Ovary (tissue), 3 donors: Measurements from ENCODE around the gene RMC1.

Source experiments
- CTCF ChIP-seq, 3 donors: fragments of 450-650 bp in 2 of 3; fragments of 200-600 bp in 1 of 3; IDR thresholded peaks; one replicate each; pipeline versions ENCODE4 v1.5.1 to v1.8.0; 2016 to 2022; ENCODE audit warnings: antibody characterized with exemption in 3 of 3, mild to moderate bottlenecking in 1 of 3
- EP300 ChIP-seq: sonication (generic); formaldehyde crosslinking; IDR thresholded peaks from one replicate; pipeline ENCODE4 v1.6.1; 2017; ENCODE audit warnings: antibody characterized with exemption
- POLR2A ChIP-seq: fragments of 450-650 bp; IDR thresholded peaks from one replicate; pipeline ENCODE4 v1.6.1; 2017; ENCODE audit warnings: antibody characterized with exemption, mild to moderate bottlenecking, moderate library complexity
- donor health status: DM: no; HTN: no; CAD: no.

- no peak for TF ChIP-seq CTCF (IDR thresholded peaks at IDR 0.05)
- TF ChIP-seq EP300, result no peak
- TF ChIP-seq POLR2A, result no peak
Observed at GRCh38 chr18:23575309-23575651, 72.0 kb downstream of the RMC1 start.
